SK-N-SH treated with all-trans-retinoic acid at 6 μM for 48 hours (cell line): Measurements from ENCODE around the gene RTRAF.

ENCODE experiments used
- ATAC-seq: fragments of 200-7000 bp; cut with Tn5 transposase; 3 replicates; pipeline ENCODE4 v1.9.1; 2020; ENCODE audit warnings: mild to moderate bottlenecking, moderate library complexity
- ARNTL ChIP-seq: fragments of 450-650 bp; formaldehyde crosslinking; IDR thresholded peaks from 2 replicates; pipeline ENCODE4 v1.5.0; 2020; ENCODE audit warnings: low read depth, mild to moderate bottlenecking, moderate library complexity, borderline replicate concordance
- BACH2 ChIP-seq: fragments of 250-450 bp; sonication (Bioruptor Pico); IDR thresholded peaks from 2 replicates; pipeline ENCODE4 v1.9.0; 2021; ENCODE audit warnings: mild to moderate bottlenecking, borderline replicate concordance
- CSDC2 ChIP-seq: fragments of 250-450 bp; sonication (Bioruptor Pico); IDR thresholded peaks from 2 replicates; pipeline ENCODE4 v1.5.0; 2020; ENCODE audit warnings: mild to moderate bottlenecking, moderate library complexity
- ESRRG ChIP-seq: fragments of 250-450 bp; sonication (Bioruptor Pico); IDR thresholded peaks from 2 replicates; pipeline ENCODE4 v1.6.1; 2021; ENCODE audit warnings: mild to moderate bottlenecking
- GLIS3 ChIP-seq: fragments of 250-450 bp; sonication (Bioruptor Pico); IDR thresholded peaks from 2 replicates; pipeline ENCODE4 v1.5.0; 2020; ENCODE audit warnings: mild to moderate bottlenecking, moderate library complexity
- ISL1 ChIP-seq: fragments of 250-450 bp; sonication (Bioruptor Pico); IDR thresholded peaks from 2 replicates; pipeline ENCODE4 v2.1.2; 2022; ENCODE audit warnings: mild to moderate bottlenecking, moderate library complexity
- OSR1 ChIP-seq: fragments of 250-450 bp; sonication (Bioruptor Pico); IDR thresholded peaks from 2 replicates; pipeline ENCODE4 v1.8.0; 2022; ENCODE audit warnings: moderate library complexity, mild to moderate bottlenecking, inconsistent platforms
- PPARA ChIP-seq: fragments of 250-450 bp; sonication (Bioruptor Pico); IDR thresholded peaks from 2 replicates; pipeline ENCODE4 v1.5.0; 2020; ENCODE audit warnings: mild to moderate bottlenecking, borderline replicate concordance
- RARB ChIP-seq: fragments of 250-450 bp; sonication (Bioruptor Pico); IDR thresholded peaks from 2 replicates; pipeline ENCODE4 v1.8.0; 2021; ENCODE audit warnings: mild to moderate bottlenecking, moderate library complexity
- SNAI2 ChIP-seq: fragments of 250-450 bp; sonication (Bioruptor Pico); IDR thresholded peaks from 2 replicates; pipeline ENCODE4 v1.5.0; 2020; ENCODE audit warnings: mild to moderate bottlenecking, moderate library complexity
- TCF4 ChIP-seq: fragments of 250-450 bp; sonication (Bioruptor Pico); IDR thresholded peaks from 2 replicates; pipeline ENCODE4 v1.8.0; 2021; ENCODE audit warnings: mild to moderate bottlenecking, moderate library complexity, borderline replicate concordance
- TOX ChIP-seq: fragments of 250-450 bp; sonication (Bioruptor Pico); IDR thresholded peaks from 2 replicates; pipeline ENCODE4 v1.8.0; 2021; ENCODE audit warnings: mild to moderate bottlenecking, moderate library complexity, borderline replicate concordance
- ZC3H10 ChIP-seq: fragments of 250-450 bp; sonication (Bioruptor Pico); IDR thresholded peaks from 2 replicates; pipeline ENCODE4 v1.5.1; 2021; ENCODE audit warnings: mild to moderate bottlenecking, moderate library complexity
- ZFP3 ChIP-seq: fragments of 250-450 bp; sonication (Bioruptor Pico); IDR thresholded peaks from 2 replicates; pipeline ENCODE4 v1.5.0; 2020; ENCODE audit warnings: mild to moderate bottlenecking, moderate library complexity
- ZFP30 ChIP-seq: fragments of 450-650 bp; formaldehyde crosslinking; IDR thresholded peaks from 2 replicates; pipeline ENCODE4 v1.5.0; 2022; ENCODE audit warnings: mild to moderate bottlenecking, moderate library complexity
- ZNF565 ChIP-seq: fragments of 450-650 bp; formaldehyde crosslinking; conservative IDR thresholded peaks from 2 replicates; pipeline ENCODE4 v1.5.0; 2020; ENCODE audit warnings: low read depth, mild to moderate bottlenecking, moderate library complexity
- ZNF70 ChIP-seq: fragments of 450-650 bp; formaldehyde crosslinking; IDR thresholded peaks from 2 replicates; pipeline ENCODE4 v1.5.0; 2020; ENCODE audit warnings: mild to moderate bottlenecking, moderate library complexity
- ZNF8 ChIP-seq: fragments of 450-650 bp; formaldehyde crosslinking; IDR thresholded peaks from 2 replicates; pipeline ENCODE4 v1.5.0; 2020; ENCODE audit warnings: mild to moderate bottlenecking, moderate library complexity
- TF ChIP-seq, protein P1 (sequence below): fragments of 250-450 bp; sonication (Bioruptor Pico); IDR thresholded peaks from 2 replicates; pipeline ENCODE4 v1.5.1; 2021; ENCODE audit warnings: mild to moderate bottlenecking, moderate library complexity
- TF ChIP-seq, protein P2 (sequence below): fragments of 250-450 bp; sonication (Bioruptor Pico); IDR thresholded peaks from 2 replicates; pipeline ENCODE4 v1.8.0; 2021; ENCODE audit warnings: low read depth, mild to moderate bottlenecking, moderate library complexity, borderline replicate concordance
- TF ChIP-seq, protein P3 (sequence below): fragments of 250-450 bp; sonication (Bioruptor Pico); IDR thresholded peaks from 2 replicates; pipeline ENCODE4 v1.5.1; 2020; ENCODE audit warnings: low read depth, mild to moderate bottlenecking, moderate library complexity
- TF ChIP-seq, protein P4 (sequence below): fragments of 250-450 bp; sonication (Bioruptor Pico); IDR thresholded peaks from 2 replicates; pipeline ENCODE4 v1.8.0; 2020; ENCODE audit warnings: mild to moderate bottlenecking, moderate library complexity, borderline replicate concordance
- TF ChIP-seq, protein P5 (sequence below): fragments of 250-450 bp; sonication (Bioruptor Pico); IDR thresholded peaks from 2 replicates; pipeline ENCODE4 v1.5.0; 2020; ENCODE audit warnings: mild to moderate bottlenecking, moderate library complexity

RTRAF gene

DNA sequence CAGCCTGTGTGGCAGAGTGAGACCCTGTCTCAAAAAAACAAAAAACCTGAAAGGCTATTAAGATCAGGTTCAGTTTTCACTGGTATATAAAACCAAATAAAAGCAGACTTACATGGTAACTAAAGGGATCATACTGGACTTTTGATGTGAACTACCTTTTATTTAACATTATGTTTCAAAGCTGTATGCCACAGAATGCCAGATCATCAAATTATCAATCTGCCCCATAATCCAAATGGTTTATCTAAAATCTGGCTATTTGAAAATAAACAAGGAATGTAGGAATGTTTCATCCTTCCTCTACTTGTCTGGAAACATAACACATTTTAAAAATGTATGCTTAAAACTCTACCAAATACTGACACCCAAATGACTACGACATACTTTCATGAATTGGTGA is 65.3 kb downstream of the RTRAF start:
- no peak for ATAC-seq
- TF ChIP-seq, protein P1, sequence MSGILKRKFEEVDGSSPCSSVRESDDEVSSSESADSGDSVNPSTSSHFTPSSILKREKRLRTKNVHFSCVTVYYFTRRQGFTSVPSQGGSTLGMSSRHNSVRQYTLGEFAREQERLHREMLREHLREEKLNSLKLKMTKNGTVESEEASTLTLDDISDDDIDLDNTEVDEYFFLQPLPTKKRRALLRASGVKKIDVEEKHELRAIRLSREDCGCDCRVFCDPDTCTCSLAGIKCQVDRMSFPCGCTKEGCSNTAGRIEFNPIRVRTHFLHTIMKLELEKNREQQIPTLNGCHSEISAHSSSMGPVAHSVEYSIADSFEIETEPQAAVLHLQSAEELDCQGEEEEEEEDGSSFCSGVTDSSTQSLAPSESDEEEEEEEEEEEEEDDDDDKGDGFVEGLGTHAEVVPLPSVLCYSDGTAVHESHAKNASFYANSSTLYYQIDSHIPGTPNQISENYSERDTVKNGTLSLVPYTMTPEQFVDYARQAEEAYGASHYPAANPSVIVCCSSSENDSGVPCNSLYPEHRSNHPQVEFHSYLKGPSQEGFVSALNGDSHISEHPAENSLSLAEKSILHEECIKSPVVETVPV (CRISPR knock-in tag): no peak
- TF ChIP-seq ZNF565 (CRISPR knock-in tag) (no peak), ZFP3 (CRISPR knock-in tag) (no peak), TCF4 (no peak), GLIS3 (CRISPR knock-in tag) (no peak), ZNF70 (no peak), RARB (CRISPR knock-in tag) (no peak), ZFP30 (CRISPR knock-in tag) (no peak), CSDC2 (no peak), ZC3H10 (no peak), PPARA (CRISPR knock-in tag) (no peak), ARNTL (CRISPR knock-in tag) (no peak)
- TF ChIP-seq, protein P2, sequence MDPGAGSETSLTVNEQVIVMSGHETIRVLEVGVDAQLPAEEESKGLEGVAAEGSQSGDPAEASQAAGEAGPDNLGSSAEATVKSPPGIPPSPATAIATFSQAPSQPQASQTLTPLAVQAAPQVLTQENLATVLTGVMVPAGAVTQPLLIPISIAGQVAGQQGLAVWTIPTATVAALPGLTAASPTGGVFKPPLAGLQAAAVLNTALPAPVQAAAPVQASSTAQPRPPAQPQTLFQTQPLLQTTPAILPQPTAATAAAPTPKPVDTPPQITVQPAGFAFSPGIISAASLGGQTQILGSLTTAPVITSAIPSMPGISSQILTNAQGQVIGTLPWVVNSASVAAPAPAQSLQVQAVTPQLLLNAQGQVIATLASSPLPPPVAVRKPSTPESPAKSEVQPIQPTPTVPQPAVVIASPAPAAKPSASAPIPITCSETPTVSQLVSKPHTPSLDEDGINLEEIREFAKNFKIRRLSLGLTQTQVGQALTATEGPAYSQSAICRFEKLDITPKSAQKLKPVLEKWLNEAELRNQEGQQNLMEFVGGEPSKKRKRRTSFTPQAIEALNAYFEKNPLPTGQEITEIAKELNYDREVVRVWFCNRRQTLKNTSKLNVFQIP (CRISPR knock-in tag): no peak
- TF ChIP-seq, protein P3, sequence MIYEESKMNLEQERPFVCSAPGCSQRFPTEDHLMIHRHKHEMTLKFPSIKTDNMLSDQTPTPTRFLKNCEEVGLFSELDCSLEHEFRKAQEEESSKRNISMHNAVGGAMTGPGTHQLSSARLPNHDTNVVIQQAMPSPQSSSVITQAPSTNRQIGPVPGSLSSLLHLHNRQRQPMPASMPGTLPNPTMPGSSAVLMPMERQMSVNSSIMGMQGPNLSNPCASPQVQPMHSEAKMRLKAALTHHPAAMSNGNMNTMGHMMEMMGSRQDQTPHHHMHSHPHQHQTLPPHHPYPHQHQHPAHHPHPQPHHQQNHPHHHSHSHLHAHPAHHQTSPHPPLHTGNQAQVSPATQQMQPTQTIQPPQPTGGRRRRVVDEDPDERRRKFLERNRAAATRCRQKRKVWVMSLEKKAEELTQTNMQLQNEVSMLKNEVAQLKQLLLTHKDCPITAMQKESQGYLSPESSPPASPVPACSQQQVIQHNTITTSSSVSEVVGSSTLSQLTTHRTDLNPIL: no peak
- TF ChIP-seq, protein P4, sequence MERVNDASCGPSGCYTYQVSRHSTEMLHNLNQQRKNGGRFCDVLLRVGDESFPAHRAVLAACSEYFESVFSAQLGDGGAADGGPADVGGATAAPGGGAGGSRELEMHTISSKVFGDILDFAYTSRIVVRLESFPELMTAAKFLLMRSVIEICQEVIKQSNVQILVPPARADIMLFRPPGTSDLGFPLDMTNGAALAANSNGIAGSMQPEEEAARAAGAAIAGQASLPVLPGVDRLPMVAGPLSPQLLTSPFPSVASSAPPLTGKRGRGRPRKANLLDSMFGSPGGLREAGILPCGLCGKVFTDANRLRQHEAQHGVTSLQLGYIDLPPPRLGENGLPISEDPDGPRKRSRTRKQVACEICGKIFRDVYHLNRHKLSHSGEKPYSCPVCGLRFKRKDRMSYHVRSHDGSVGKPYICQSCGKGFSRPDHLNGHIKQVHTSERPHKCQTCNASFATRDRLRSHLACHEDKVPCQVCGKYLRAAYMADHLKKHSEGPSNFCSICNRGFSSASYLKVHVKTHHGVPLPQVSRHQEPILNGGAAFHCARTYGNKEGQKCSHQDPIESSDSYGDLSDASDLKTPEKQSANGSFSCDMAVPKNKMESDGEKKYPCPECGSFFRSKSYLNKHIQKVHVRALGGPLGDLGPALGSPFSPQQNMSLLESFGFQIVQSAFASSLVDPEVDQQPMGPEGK (CRISPR knock-in tag): no peak
- TF ChIP-seq, protein P5, sequence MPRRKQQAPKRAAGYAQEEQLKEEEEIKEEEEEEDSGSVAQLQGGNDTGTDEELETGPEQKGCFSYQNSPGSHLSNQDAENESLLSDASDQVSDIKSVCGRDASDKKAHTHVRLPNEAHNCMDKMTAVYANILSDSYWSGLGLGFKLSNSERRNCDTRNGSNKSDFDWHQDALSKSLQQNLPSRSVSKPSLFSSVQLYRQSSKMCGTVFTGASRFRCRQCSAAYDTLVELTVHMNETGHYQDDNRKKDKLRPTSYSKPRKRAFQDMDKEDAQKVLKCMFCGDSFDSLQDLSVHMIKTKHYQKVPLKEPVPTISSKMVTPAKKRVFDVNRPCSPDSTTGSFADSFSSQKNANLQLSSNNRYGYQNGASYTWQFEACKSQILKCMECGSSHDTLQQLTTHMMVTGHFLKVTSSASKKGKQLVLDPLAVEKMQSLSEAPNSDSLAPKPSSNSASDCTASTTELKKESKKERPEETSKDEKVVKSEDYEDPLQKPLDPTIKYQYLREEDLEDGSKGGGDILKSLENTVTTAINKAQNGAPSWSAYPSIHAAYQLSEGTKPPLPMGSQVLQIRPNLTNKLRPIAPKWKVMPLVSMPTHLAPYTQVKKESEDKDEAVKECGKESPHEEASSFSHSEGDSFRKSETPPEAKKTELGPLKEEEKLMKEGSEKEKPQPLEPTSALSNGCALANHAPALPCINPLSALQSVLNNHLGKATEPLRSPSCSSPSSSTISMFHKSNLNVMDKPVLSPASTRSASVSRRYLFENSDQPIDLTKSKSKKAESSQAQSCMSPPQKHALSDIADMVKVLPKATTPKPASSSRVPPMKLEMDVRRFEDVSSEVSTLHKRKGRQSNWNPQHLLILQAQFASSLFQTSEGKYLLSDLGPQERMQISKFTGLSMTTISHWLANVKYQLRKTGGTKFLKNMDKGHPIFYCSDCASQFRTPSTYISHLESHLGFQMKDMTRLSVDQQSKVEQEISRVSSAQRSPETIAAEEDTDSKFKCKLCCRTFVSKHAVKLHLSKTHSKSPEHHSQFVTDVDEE (CRISPR knock-in tag): no peak

DNA sequence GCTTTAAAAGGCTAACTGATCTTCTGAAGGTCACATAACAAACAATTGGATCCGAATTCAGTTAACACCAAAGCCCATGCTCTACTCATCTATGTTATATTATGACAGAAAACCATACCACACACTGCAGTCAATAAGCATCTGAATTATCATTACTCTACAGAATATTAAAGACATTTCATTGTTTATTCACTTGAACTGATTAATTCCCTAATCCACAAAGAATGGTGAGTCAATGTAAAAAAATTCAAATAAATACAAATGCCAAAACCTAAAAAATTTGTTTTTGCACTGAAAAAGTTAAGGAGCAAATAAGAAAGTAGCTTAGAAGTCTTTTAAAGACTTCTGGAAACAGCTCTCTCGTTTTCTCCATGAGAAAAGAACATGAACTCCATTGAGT is 65.8 kb downstream of the RTRAF start:
- TF ChIP-seq GLIS3 (CRISPR knock-in tag) (no peak), ZNF8 (CRISPR knock-in tag) (no peak), ZNF565 (CRISPR knock-in tag) (no peak), TOX (CRISPR knock-in tag) (0 out of 2 replicates have a peak, but pooled peaks have one; percentile 33)
- ATAC-seq: no peak

DNA sequence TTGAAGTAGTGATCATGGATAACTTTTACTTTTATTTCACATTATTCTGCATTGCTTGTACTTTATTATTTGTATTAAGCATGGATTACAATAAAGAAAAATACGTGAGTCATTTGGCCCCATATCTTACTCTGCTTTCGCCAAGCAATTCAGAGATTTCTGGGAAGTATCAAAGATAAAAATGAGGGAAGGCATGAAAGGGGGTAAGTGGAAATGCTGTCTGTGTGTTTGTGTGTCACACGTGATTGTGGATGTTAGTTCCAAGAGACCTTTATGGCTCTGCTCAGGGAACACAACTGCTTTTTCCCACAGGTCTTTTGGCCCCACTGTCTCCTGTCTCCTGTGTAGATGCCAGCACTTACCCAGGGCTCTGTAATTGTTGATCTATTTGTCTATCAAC is 69.0 kb downstream of the RTRAF start:
- TF ChIP-seq, protein P5 (CRISPR knock-in tag): no peak
- TF ChIP-seq RARB (CRISPR knock-in tag): no peak
- no peak for TF ChIP-seq SNAI2
- TF ChIP-seq ESRRG (CRISPR knock-in tag): no peak
- TF ChIP-seq, protein P2 (CRISPR knock-in tag): no peak
- no peak for TF ChIP-seq PPARA (CRISPR knock-in tag)
- TF ChIP-seq TCF4: no peak
- no peak for TF ChIP-seq BACH2
- no peak for TF ChIP-seq OSR1 (CRISPR knock-in tag)
- no peak for TF ChIP-seq ARNTL (CRISPR knock-in tag)
- TF ChIP-seq ZFP3 (CRISPR knock-in tag): no peak
- TF ChIP-seq ISL1: no peak
- TF ChIP-seq, protein P1 (CRISPR knock-in tag): no peak
- no peak for TF ChIP-seq ZNF8 (CRISPR knock-in tag)
- TF ChIP-seq, all 23 proteins: peak for 0
- ATAC-seq: no peak
